Epithelial cell of proximal tubule (primary cell): ENCODE data around the gene DAB2IP. TPM values are rescaled to one million over a fixed set of nuclear protein-coding genes. Genes with fewer than 3 reads are reported as not detected.

Experiments
- DNase-seq: peaks from one replicate; pipeline ENCODE4 v3.0.0-alpha.2; 2011; ENCODE audit warnings: low read depth
- H3K4me3 ChIP-seq: 2 replicates; pipeline ENCODE4 v1.5.1; 2011; ENCODE audit warnings: low read depth, mild to moderate bottlenecking, low read length
- CTCF ChIP-seq: conservative IDR thresholded peaks from 2 replicates; pipeline ENCODE4 v1.5.1; 2012; ENCODE audit warnings: low read depth, mild to moderate bottlenecking, low read length
- total RNA-seq: library from RNA; depleted of rRNA; stranded (reverse); fragments of >200 nt; gene quantifications from 2 replicates; pipeline ENCODE4 v1.2.3, GENCODE V29; 2015

DAB2IP gene
- total RNA-seq, 1 donor from 2014 or later: 23.8 TPM

GRCh38 chr9:121655231-121655755 is 3.9 kb downstream of the DAB2IP start:
- TF ChIP-seq CTCF: no peak
- DNase-seq: no peak
- no peak overlapping the region for H3K4me3 ChIP-seq

- DNase-seq: no peak
- no peak for TF ChIP-seq CTCF
- no peak overlapping the region for H3K4me3 ChIP-seq
Observed at GRCh38 chr9:121656941-121657470, 5.6 kb downstream of the DAB2IP start.

GRCh38 chr9:121658166-121658565 is 6.7 kb downstream of the DAB2IP start:
- TF ChIP-seq CTCF: no peak
- H3K4me3 ChIP-seq: no peak overlapping the region
- DNase-seq: no peak

- H3K4me3 ChIP-seq: no peak overlapping the region
- no peak for DNase-seq
- TF ChIP-seq CTCF: no peak
Observed at GRCh38 chr9:121658591-121658990, 7.2 kb downstream of the DAB2IP start.

GRCh38 chr9:121660367-121660766 is 8.9 kb downstream of the DAB2IP start:
- H3K4me3 ChIP-seq: no peak overlapping the region
- no peak for DNase-seq
- no peak for TF ChIP-seq CTCF

GRCh38 chr9:121660876-121661275 is 9.4 kb downstream of the DAB2IP start:
- DNase-seq: no peak
- TF ChIP-seq CTCF: no peak
- no peak overlapping the region for H3K4me3 ChIP-seq

GRCh38 chr9:121661328-121661727 is 9.9 kb downstream of the DAB2IP start:
- no peak overlapping the region for H3K4me3 ChIP-seq
- no peak for TF ChIP-seq CTCF
- no peak for DNase-seq
